Measurements from ENCODE around the gene BFSP2.

Gene BFSP2

DNA sequence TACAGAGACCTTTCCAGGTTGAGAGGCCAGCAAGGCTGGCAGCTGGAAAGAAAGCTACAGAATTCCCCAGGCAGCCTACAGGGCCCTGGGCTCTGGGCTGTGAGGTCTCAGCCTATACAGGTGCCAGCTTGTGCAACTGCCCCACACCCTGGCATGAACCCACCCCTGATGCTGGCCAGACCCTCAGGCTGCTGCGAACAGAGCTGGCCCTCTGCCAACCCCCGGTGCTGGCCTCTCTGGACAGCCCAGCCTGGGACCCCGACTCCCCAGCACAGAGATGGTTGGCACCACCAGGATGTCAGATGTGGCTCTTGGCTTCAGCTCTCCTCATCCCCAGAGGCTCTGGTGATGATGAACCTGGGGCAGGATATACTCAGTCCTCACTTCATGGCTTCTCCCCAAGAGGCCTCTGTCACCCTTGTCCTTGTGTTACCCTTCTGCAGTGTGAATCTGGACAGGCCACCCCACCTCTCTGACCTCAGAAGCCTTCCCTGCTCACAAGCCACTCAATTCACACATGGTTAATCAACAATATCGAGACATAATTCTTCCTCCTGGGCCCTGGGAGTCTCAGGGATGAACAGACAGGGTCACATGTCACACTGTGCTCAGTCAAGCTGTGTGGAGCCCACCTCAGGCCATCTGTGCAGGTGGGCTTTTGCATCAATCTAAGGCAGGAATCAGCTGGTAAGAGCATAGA lies 11.0 kb upstream of the BFSP2 start:
- FAIRE-seq (no peak), DNase-seq (ENCODE audit: insufficient read length, low spot score) (no peak)
- TF ChIP-seq, protein P1, sequence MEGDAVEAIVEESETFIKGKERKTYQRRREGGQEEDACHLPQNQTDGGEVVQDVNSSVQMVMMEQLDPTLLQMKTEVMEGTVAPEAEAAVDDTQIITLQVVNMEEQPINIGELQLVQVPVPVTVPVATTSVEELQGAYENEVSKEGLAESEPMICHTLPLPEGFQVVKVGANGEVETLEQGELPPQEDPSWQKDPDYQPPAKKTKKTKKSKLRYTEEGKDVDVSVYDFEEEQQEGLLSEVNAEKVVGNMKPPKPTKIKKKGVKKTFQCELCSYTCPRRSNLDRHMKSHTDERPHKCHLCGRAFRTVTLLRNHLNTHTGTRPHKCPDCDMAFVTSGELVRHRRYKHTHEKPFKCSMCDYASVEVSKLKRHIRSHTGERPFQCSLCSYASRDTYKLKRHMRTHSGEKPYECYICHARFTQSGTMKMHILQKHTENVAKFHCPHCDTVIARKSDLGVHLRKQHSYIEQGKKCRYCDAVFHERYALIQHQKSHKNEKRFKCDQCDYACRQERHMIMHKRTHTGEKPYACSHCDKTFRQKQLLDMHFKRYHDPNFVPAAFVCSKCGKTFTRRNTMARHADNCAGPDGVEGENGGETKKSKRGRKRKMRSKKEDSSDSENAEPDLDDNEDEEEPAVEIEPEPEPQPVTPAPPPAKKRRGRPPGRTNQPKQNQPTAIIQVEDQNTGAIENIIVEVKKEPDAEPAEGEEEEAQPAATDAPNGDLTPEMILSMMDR (IDR thresholded peaks at IDR 0.05; ENCODE audit: insufficient read depth, missing control alignments) = no peak

- FAIRE-seq (no peak), DNase-seq (ENCODE audit: insufficient read length, low spot score) (no peak)
- TF ChIP-seq, protein P1 (IDR thresholded peaks at IDR 0.05; ENCODE audit: insufficient read depth, missing control alignments) = no peak
Observed at GRCh38 chr3:133390715-133391114, 9.1 kb upstream of the BFSP2 start.

DNA sequence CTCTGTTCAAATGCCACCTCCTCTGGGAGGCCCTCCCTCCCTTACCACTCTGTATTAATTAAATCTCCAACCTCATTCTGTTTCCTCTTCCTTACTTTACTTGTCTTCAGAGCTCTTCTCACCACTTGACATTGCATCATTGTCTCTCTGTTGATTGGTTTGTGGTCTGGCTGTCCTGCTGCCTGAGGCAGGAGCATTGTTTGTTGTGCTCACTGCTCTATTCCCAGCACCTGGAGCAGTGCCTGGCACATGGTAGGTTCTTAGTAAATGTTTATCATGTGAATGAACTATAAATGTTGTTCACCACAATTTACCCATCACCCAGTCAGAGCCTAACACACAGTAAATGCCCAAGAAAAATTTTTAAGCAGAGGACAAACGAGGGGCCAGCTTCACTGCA lies 6.7 kb upstream of the BFSP2 start:
- DNase-seq (ENCODE audit: insufficient read length, low spot score) (no peak), FAIRE-seq (no peak)
- TF ChIP-seq, protein P1 (IDR thresholded peaks at IDR 0.05; ENCODE audit: insufficient read depth, missing control alignments) = no peak

DNA sequence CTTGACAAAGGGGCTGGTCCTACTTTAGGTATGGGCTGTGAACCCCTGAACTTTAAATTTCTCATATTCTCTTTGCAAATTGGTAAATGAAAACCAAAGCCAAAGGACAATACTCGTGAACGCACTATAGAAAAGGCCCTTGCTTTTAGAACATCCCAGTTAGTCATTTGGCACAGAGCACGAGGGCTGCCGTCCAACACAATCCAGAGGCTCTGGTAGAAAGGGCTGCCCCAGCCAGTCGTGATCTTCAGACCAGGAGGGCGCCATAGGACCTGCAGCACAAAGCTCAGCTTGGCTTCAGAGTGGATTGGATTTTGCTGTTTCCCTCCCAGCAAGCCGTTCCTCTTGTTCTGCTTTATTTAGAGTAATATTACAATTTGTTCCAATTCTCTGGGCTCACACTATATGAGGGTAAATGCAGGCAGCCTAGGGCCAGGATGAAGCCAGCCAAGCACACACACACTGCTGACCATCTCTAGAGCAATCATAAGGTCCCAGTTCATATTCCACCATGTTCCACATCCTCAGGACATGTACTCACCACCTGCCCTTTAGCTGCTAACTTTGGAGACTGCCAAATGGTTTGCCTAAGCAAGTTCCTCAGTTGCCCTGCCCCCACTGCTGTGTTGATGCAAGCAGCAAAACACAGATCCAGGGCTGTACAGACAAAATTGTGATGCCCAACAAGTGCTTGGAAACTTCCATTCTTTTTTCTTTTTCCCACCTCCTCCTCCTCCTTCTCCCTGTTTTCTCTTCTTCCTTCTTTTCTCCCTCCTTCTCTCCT lies 6.0 kb upstream of the BFSP2 start:
- no peak for DNase-seq (ENCODE audit: insufficient read length, low spot score)
- TF ChIP-seq, protein P1 (IDR thresholded peaks at IDR 0.05; ENCODE audit: insufficient read depth, missing control alignments) = no peak
- no peak for FAIRE-seq

DNA sequence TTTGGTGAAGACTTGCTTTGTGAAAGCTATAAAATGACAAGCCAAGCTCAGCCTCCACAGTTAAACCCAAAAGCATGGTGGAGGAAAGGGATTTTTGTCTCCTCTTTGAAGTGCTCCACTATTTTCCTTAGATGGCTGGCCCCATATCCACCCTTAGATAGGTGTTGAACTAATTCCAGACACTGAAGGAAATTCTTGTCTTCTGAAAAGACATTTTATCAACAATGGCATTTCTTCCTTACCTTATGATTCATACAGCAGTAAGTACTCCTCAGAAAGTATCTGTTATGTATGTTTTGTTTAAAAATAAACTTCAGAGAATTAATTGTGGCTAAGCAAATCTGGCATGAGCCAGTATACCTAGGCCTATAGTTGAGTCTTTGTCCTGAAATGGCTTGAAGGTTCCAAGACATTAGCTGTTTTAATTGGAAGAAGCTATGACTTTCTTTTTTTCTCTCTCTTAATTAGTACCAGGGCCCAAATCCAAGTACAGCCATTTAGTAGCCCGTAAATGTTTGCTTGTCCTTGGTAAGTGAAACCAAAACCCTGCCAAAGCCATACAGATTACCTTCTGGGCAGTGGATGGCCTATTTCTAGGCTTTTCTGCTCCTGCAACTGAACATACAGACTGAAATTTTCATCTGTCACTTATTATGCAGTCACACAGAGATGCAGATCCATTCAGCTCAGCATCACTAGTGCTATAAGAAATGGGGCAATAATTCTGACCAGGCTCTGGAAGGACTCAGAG lies 5.1 kb upstream of the BFSP2 start:
- TF ChIP-seq, protein P1 (IDR thresholded peaks at IDR 0.05; ENCODE audit: insufficient read depth, missing control alignments) = no peak
- DNase-seq (ENCODE audit: insufficient read length, low spot score) (no peak), FAIRE-seq (no peak)

DNA sequence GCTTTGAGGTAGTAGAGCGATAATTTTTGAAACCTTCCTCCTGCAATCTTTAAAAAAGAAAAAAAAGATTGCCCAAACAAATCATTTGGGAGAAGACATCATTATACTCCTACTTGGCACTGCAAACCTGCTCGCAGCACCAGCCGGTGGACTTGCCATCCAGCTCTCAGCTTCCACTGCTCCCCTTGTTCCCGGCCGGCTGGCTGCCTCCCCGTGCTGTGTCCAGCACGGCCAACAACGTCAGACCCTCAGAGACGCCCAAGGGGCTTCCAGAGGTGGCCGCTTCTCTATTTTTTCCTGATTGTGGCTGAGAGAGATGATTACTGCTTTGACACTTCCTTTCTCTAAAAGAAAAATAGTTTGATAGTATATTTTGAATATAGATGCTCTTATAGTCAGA lies 3.0 kb upstream of the BFSP2 start:
- no peak for FAIRE-seq

More for the DNA sequence above, 3.0 kb upstream of the BFSP2 start:
- DNase-seq (ENCODE audit: insufficient read length, low spot score) = no peak
- TF ChIP-seq, protein P1 (IDR thresholded peaks at IDR 0.05; ENCODE audit: insufficient read depth, missing control alignments) = no peak
